ENCODE measurements around the gene RPS2.
"Not testable (repeated sequence)": the region's sequence is repeated elsewhere in the genome, so short reads cannot be mapped to it uniquely, and the experiment has no call there.

The RPS2 gene

GRCh38 chr16:1957434-1958142 is 7.0 kb downstream of the RPS2 start:
- not testable (repeated sequence) for H3K9me3 Mint-ChIP-seq; H3K36me3 Mint-ChIP-seq; H3K4me3 Mint-ChIP-seq; H3K27me3 Mint-ChIP-seq; H3K27ac Mint-ChIP-seq; ATAC-seq (ENCODE audit: low read depth); DNase-seq (ENCODE audit: low spot score in 2 of 2)
- H3K4me1 Mint-ChIP-seq = peaks cover 22% of the 10 kb centered on the region

GRCh38 chr16:1953734-1954133 is 10.9 kb downstream of the RPS2 start:
- no peaks in the 10 kb centered on the region for H3K36me3 Mint-ChIP-seq
- no peak for DNase-seq (ENCODE audit: low spot score in 2 of 2)
- no peak for ATAC-seq (ENCODE audit: low read depth)
- H3K4me1 Mint-ChIP-seq = no peaks in the 10 kb centered on the region
- peaks cover 4% of the 10 kb centered on the region for H3K27me3 Mint-ChIP-seq
- no peak overlapping the region for H3K27ac Mint-ChIP-seq
- no peaks in the 10 kb centered on the region for H3K9me3 Mint-ChIP-seq
- no peak overlapping the region for H3K4me3 Mint-ChIP-seq

DNA sequence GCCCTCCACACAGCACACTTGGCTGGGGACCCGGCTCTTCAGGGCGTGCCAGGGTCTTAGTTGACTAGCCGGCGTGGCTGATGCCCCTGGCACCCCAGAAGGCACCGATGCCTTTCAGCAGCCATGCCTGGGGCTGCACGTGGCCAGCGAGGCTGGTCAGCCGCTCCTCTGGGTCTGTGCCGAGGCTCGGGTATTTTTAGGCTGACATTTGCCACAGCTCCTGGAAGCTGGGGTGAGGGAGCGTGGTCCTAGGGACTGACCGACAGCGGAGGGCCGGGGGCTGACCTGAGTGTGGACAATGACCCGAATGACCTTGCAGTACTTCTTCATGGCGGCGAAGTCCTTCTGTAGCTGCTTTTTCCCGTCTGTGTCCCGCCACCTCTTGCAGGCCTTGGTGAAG is 14.1 kb downstream of the RPS2 start:
- no peak for ATAC-seq (ENCODE audit: low read depth)
- Mint-ChIP-seq H3K27ac (no peak overlapping the region), H3K27me3 (peaks cover 7% of the 10 kb centered on the region), H3K9me3 (no peaks in the 10 kb centered on the region), H3K4me3 (no peak overlapping the region), H3K4me1 (no peaks in the 10 kb centered on the region), H3K36me3 (no peaks in the 10 kb centered on the region)
- no peak for DNase-seq (ENCODE audit: low spot score in 2 of 2)

DNA sequence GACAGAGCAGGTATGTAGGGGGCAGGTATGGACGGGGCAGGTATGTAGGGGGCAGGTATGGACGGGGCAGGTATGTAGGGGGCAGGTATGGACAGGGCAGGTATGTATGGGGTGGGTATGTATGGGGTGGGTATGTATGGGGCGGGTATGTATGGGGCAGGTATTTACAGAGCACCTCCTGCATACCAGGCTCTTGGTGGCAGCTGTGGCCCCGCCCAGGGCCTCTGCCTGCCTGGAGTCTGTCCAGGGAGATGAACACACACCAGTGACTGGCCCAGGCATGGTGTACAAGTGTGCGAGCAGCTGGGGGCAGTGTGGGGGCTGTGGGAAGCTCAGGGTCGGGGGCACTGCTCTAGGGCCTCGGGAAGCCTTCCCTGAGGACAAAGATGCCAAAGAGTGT is 14.6 kb downstream of the RPS2 start:
- no peaks in the 10 kb centered on the region for H3K9me3 Mint-ChIP-seq
- ATAC-seq (ENCODE audit: low read depth) = no peak
- H3K27me3 Mint-ChIP-seq = peaks cover 7% of the 10 kb centered on the region
- H3K4me3 Mint-ChIP-seq = no peak overlapping the region
- no peaks in the 10 kb centered on the region for H3K36me3 Mint-ChIP-seq
- H3K27ac Mint-ChIP-seq = no peak overlapping the region
- no peaks in the 10 kb centered on the region for H3K4me1 Mint-ChIP-seq
- no peak for DNase-seq (ENCODE audit: low spot score in 2 of 2)

- Mint-ChIP-seq H3K9me3 (no peaks in the 10 kb centered on the region), H3K36me3 (no peaks in the 10 kb centered on the region), H3K27ac (no peak overlapping the region), H3K27me3 (peaks cover 7% of the 10 kb centered on the region), H3K4me1 (no peaks in the 10 kb centered on the region), H3K4me3 (no peak overlapping the region)
- DNase-seq (ENCODE audit: low spot score in 2 of 2) (no peak), ATAC-seq (ENCODE audit: low read depth) (no peak)
Observed at GRCh38 chr16:1949507-1949906, 15.1 kb downstream of the RPS2 start.

DNA sequence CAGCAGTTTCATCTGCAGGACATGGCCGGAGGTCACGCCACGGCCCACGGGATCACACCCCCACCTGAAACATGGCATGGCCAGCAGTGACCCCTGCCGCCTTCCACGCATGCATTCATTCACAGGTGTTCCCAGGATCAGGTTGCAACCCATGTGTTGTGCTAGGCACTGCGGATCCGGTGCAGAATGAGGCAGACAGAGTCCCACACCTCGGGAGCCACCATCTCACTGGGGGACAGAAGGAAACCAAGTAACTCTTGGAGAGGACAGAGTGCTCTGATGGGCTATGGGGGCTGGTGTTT is 17.3 kb downstream of the RPS2 start:
- ATAC-seq (ENCODE audit: low read depth) = no peak
- Mint-ChIP-seq H3K9me3 (no peaks in the 10 kb centered on the region), H3K4me1 (peaks cover 3% of the 10 kb centered on the region), H3K27me3 (peaks cover 5% of the 10 kb centered on the region), H3K27ac (no peak overlapping the region), H3K4me3 (no peak overlapping the region), H3K36me3 (no peaks in the 10 kb centered on the region)
- no peak for DNase-seq (ENCODE audit: low spot score in 2 of 2)

DNA sequence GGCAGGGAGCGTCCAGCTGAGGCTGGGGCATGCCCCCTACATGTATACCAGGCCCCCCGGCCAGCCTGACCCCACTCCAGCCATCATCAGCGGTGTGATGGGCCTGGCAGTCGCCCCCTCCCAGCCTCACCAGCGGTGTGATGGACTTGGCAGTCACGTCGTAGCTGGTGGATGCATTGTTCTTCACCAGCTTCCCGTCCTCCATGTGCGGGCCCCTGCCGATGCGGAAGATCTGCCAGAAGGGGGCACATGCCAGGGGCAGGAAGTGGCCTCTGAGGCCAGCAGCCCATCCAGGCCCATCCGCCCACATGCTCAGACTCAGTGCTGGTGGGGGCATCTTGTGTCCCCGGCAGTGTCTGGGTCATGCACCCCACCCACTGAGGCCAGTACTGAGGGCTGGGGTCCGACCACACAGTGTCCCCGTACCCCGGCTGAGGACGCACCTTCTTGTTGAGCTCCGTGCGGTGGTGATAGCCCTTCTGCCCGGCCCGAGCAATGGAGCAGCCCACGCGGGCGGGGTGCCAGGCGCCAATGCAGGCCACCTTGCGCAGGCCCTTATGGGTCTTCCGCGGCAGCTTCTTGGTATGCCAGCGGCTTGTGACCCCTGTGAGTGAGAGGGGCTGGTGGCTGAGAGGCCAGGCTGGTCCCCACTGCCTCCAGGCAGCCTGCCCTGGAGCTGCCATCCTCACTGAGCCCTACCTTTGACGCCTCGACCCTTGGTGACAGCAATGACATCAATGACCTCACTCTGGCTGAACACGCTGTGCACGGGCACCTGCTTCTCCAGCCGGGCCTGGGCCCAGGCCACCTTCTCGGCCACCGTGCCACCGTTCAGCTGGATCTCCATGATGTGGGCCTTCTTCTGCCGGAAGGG is 17.9 kb downstream of the RPS2 start:
- Mint-ChIP-seq H3K27me3 (peaks cover 5% of the 10 kb centered on the region), H3K27ac (no peak overlapping the region), H3K4me1 (peaks cover 6% of the 10 kb centered on the region)

DNA sequence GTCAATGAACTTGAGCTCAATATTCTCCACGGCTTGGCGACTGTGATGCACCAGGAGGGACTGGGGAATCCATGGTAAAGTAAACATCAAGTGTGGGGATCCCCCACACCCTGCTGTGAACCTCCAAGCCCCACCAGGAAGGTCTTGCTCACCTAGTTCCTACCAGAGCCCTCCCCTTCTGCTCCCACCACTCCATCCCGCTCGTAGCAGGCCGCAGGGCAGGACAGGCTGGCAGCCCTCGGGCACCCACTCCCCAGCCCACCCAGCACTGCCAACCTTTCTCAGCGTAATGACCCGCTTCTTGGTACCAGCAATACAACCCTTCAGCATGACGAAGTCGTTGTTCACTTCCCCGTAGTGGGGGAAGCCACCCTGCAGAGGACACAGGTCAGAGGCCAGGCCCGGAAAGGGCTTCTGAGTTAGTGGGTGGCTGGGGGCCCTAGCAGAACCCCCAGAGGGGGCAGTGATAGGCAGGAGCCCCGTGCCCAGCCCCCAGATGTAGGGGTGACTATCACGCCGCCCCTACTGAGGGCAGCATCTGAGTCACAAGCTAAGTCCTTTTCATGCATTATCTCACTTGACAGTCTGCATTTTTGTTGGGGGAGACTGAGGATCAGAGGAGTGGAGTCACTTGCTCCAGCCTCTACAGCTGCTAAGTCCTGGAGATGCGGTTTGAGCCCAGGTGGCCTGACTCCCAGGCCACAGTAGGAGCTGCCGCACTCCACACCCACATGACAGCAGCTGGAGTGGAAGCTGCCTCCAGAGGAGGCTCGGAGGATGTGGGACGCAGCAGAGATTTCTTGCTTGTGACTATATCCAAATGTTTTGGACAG is 18.9 kb downstream of the RPS2 start:
- peaks cover 5% of the 10 kb centered on the region for H3K27me3 Mint-ChIP-seq
- DNase-seq (ENCODE audit: low spot score in 2 of 2) (no peak), ATAC-seq (ENCODE audit: low read depth) (no peak)
- H3K4me3 Mint-ChIP-seq = no peak overlapping the region
- H3K9me3 Mint-ChIP-seq = no peaks in the 10 kb centered on the region
- H3K27ac Mint-ChIP-seq = no peak overlapping the region
- H3K36me3 Mint-ChIP-seq = no peaks in the 10 kb centered on the region
- H3K4me1 Mint-ChIP-seq = peaks cover 6% of the 10 kb centered on the region

More for the DNA sequence above, 17.9 kb downstream of the RPS2 start:
- no peak for ATAC-seq (ENCODE audit: low read depth)
- Mint-ChIP-seq H3K9me3 (no peaks in the 10 kb centered on the region), H3K36me3 (no peaks in the 10 kb centered on the region), H3K4me3 (no peak overlapping the region)
- no peak for DNase-seq (ENCODE audit: low spot score in 2 of 2)

GRCh38 chr16:1944612-1945199 is 19.9 kb downstream of the RPS2 start:
- Mint-ChIP-seq H3K27ac (no peak overlapping the region), H3K36me3 (no peaks in the 10 kb centered on the region), H3K4me1 (peaks cover 6% of the 10 kb centered on the region), H3K9me3 (no peaks in the 10 kb centered on the region), H3K27me3 (peaks cover 5% of the 10 kb centered on the region), H3K4me3 (peak overlapping the region; percentile 44)
- DNase-seq (ENCODE audit: low spot score in 2 of 2) (no peak), ATAC-seq (ENCODE audit: low read depth) (no peak)

DNA sequence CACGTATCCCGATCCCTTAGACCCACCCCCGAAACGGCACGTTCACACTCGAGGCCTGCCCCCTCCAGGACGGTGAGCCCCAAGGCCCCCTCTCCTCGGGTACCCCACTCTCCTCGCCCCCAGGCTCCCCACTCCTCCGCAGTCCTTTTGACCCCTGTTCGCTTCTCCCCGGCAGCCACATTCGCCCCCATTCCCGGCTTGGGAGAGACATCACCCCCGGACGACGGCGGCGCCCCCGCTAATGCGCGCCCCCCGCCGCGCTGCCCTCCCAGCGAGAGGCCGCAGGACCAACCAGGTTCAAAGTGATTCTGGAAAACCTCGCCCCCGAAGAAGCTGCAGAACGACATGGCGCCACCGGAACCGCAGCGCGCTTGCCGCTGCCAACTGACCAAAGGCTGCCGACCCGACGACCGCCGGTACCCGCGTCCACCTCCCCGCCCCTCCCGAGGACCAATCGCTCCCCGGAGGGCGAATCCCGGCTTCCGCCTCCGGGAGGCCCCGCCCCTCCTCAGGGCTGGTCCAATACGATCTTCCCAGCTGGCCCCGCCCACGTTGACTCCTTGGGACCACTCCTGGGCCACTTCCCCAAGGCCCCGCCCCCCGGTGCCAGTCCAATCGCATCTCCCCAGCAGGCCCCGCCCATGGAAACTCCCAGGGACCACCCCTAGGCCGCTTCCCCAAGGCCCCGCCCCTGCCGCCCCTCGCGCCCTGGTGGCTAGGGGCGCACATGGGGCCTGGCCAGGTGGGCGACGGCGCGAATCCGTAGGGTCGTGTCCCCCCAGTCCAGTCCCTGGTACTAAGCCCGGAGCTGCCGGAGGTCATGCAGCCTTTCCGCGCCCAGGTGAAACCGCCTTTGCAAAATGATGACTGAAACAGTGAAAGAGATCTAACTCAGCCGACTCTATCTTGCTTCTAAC is 21.6 kb downstream of the RPS2 start, which contains the start of gene MSRB1:
Gene MSRB1 (minus strand): TSS at position 390 of the 917 bp plus-strand sequence. CDS start 43 bp downstream, at position 347.
- DNase-seq (ENCODE audit: low spot score in 2 of 2) (peak; percentile 95 to 98), ATAC-seq (ENCODE audit: low read depth) (peak; percentile 96)
- Mint-ChIP-seq H3K4me3 (peak within 1 kb of the TSS; percentile 81), H3K27me3 (peaks cover 3% of the 10 kb centered on the region), H3K27ac (peak within 1 kb of the TSS; percentile 73), H3K4me1 (peaks cover 6% of the 10 kb centered on the region), H3K9me3 (no peaks in the 10 kb centered on the region), H3K36me3 (peaks cover 3% of the 10 kb centered on the region)

DNA sequence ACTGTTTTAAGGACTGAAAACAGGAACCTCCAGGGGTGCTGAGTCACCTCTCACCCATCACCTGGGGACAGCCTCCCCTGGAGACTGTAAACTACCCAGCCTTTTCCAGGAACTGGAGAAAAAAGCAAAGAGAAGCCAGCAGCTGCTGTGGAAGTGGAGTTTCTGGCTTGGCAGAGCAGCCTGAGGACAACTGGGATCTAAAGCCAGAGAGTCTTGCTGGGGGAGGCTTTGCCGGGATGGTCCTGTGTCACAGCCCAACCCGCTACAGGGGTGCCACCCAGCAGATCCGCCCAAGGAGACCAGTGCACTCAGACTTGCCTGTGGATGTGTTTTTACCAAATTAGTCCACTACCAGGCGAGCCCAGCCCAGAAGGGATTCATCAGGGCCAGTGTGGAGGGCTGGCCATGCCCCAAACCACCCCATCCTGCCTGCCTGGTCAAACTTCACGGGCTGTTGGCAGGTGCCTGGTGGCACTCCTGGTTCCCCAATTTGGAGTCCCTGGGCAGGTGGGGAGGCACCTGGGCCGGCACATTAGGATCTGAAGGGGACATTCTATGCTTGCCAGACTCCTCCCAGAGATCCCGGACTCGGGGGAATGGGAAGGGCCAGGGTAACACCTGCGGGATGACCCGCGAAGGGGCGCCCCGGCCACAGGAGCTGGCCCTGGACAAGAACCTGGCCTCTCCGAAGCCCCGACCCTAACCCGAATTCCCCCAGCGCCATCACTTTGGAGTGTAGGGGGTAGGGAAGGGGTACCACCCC is 22.4 kb downstream of the RPS2 start:
- no peaks in the 10 kb centered on the region for H3K27me3 Mint-ChIP-seq
- H3K4me3 Mint-ChIP-seq = peak overlapping the region; percentile 81
- no peak overlapping the region for H3K27ac Mint-ChIP-seq
- H3K4me1 Mint-ChIP-seq = peaks cover 6% of the 10 kb centered on the region
- peak; percentile 9 for ATAC-seq (ENCODE audit: low read depth)
- peaks cover 3% of the 10 kb centered on the region for H3K36me3 Mint-ChIP-seq
- peak in 1 of 2 donors; percentile 37 for DNase-seq (ENCODE audit: low spot score in 2 of 2)
- H3K9me3 Mint-ChIP-seq = no peaks in the 10 kb centered on the region

GRCh38 chr16:1941162-1942046 is 23.2 kb downstream of the RPS2 start:
- Mint-ChIP-seq H3K4me3 (peak overlapping the region; percentile 81), H3K9me3 (no peaks in the 10 kb centered on the region), H3K4me1 (peaks cover 6% of the 10 kb centered on the region), H3K36me3 (peaks cover 3% of the 10 kb centered on the region), H3K27ac (no peak overlapping the region), H3K27me3 (no peaks in the 10 kb centered on the region)
- no peak for ATAC-seq (ENCODE audit: low read depth)
- no peak for DNase-seq (ENCODE audit: low spot score in 2 of 2)

All from memory B cell (primary cell).